K562 (cell line): Measurements from ENCODE around the gene FOXN1. TPM values are rescaled to one million over a fixed set of nuclear protein-coding genes. Genes with fewer than 3 reads are reported as not detected.

Source experiments
- ATAC-seq: fragments of 200-7000 bp; cut with Tn5 transposase; 3 replicates; pipeline ENCODE4 v1.9.1; 2020; ENCODE audit warnings: moderate library complexity
- BruUV-seq: library from RNA; stranded (reverse); fragments of 400-500 nt; replicated peaks from 2 replicates; lab custom pipeline; 2021; lab: Mats Ljungman, UMichigan
- CTCF ChIA-PET: fragments of 300-600 bp; formaldehyde crosslinking; extraction: SDS; loops from one replicate; lab custom pipeline; 2021; ENCODE audit warnings: low intra/inter-chr PET ratio; lab: Yijun Ruan, JAX
- POLR2A ChIA-PET: fragments of 300-600, 350-650 bp; sonication (Branson Sonifier 250); formaldehyde crosslinking; extraction: SDS; loops from one replicate; lab custom pipeline; 2021; ENCODE audit warnings: antibody characterized with exemption, inconsistent platforms; lab: Yijun Ruan, JAX
- DNase-seq, 4 experiments: peaks; one replicate each; pipeline versions ENCODE4 v3.0.0 to v3.0.0-alpha.2; 2011 to 2018; ENCODE audit warnings: low spot score in 3 of 4, mixed read lengths in 3 of 4; ENCODE audit errors: extremely low read depth in 1 of 4
- FAIRE-seq: peaks from 2 replicates; lab custom pipeline; 2011; peaks lifted over from hg19 to GRCh38; lab: Jason Lieb, UNC
- H2AFZ ChIP-seq: 2 replicates; pipeline ENCODE4 v1.6.0; 2011; ENCODE audit warnings: low read depth, low read length, control low read depth, inconsistent platforms
- H3K27ac ChIP-seq: fragments of 200-600 bp; 3 replicates; pipeline ENCODE4 v1.8.0; 2011; ENCODE audit warnings: low read depth, mild to moderate bottlenecking, control low read depth, inconsistent platforms, low read length, moderate library complexity, mixed read lengths; ENCODE audit errors: extremely low read depth
- H3K27me3 ChIP-seq, 2 experiments: fragments of 300-600 bp in 1 of 2; 2 replicates in 1 of 2; 3 replicates in 1 of 2; pipeline versions ENCODE4 v1.6.0 to v1.8.0; 2011; ENCODE audit warnings: inconsistent platforms in 2 of 2, low read length in 2 of 2, mild to moderate bottlenecking in 1 of 2, mixed read lengths in 1 of 2, moderate library complexity in 1 of 2; ENCODE audit not compliant: control insufficient read depth in 2 of 2, insufficient read depth in 2 of 2
- H3K36me3 ChIP-seq: fragments of 300-600 bp; 3 replicates; pipeline ENCODE4 v1.8.0; 2011; ENCODE audit warnings: mild to moderate bottlenecking, low read length, inconsistent platforms; ENCODE audit not compliant: control insufficient read depth, insufficient read depth
- H3K4me1 ChIP-seq, 2 experiments: fragments of 200-600 bp in 1 of 2; replicated peaks in 1 of 2; 2 replicates in 1 of 2; 3 replicates in 1 of 2; pipeline versions ENCODE4 v1.5.1 to v1.8.0; 2011; ENCODE audit warnings: inconsistent platforms in 2 of 2, low read length in 2 of 2, mild to moderate bottlenecking in 1 of 2, mixed read lengths in 1 of 2, moderate library complexity in 1 of 2; ENCODE audit not compliant: control insufficient read depth in 2 of 2, insufficient read depth in 2 of 2
- H3K4me2 ChIP-seq: 2 replicates; pipeline ENCODE4 v1.6.1; 2011; ENCODE audit warnings: low read length, control low read depth, inconsistent platforms, mixed read lengths; ENCODE audit not compliant: insufficient read depth
- H3K4me3 ChIP-seq: fragments of 200-600 bp; sonication (generic), shearing (Covaris generic); 2 replicates; pipeline ENCODE4 v1.5.1; 2016; ENCODE audit warnings: control low read depth, inconsistent platforms
- H3K79me2 ChIP-seq: fragments of 200-600 bp; 3 replicates; pipeline ENCODE4 v1.8.0; 2011; ENCODE audit warnings: low read length, inconsistent platforms; ENCODE audit not compliant: control insufficient read depth, insufficient read depth
- H3K9ac ChIP-seq, 2 experiments: 2 replicates each; pipeline versions ENCODE4 v1.6.0 to v1.6.1; 2011; ENCODE audit warnings: low read depth in 2 of 2, low read length in 2 of 2, control low read depth in 1 of 2, inconsistent platforms in 1 of 2, mild to moderate bottlenecking in 1 of 2, mixed read lengths in 1 of 2; ENCODE audit not compliant: insufficient read depth in 1 of 2
- H3K9me1 ChIP-seq: one replicate; pipeline ENCODE4 v1.6.0; 2011; ENCODE audit warnings: inconsistent platforms, mild to moderate bottlenecking, low read length, moderate library complexity; ENCODE audit not compliant: control insufficient read depth, insufficient read depth
- H3K9me3 ChIP-seq: replicated peaks from 2 replicates; pipeline ENCODE4 v1.5.1; 2011; ENCODE audit warnings: low read depth, low read length, inconsistent platforms; ENCODE audit not compliant: control insufficient read depth, insufficient read depth
- H4K20me1 ChIP-seq: replicated peaks from 2 replicates; pipeline ENCODE4 v1.6.1; 2011; ENCODE audit warnings: low read length, inconsistent platforms, mixed read lengths; ENCODE audit not compliant: control insufficient read depth, insufficient read depth
- ARNT ChIP-seq, 2 experiments: fragments of 450-650 bp; IDR thresholded peaks; 2 replicates each; pipeline ENCODE4 v1.6.1; 2016; ENCODE audit warnings: mild to moderate bottlenecking in 1 of 2
- CBX1 ChIP-seq: sonication (generic); IDR thresholded peaks from 2 replicates; pipeline ENCODE4 v1.6.1; 2016; ENCODE audit warnings: antibody characterized with exemption, low read depth, mild to moderate bottlenecking
- CC2D1A ChIP-seq: fragments of 450-650 bp; IDR thresholded peaks from 2 replicates; pipeline ENCODE4 v1.6.1; 2017; ENCODE audit warnings: mild to moderate bottlenecking
- GTF2F1 ChIP-seq: IDR thresholded peaks from 2 replicates; pipeline ENCODE4 v1.6.1; 2011; ENCODE audit warnings: low read depth, low read length, improper control_type of control experiment
- SAFB ChIP-seq: fragments of 200-400 bp; formaldehyde crosslinking; IDR thresholded peaks from 2 replicates; pipeline ENCODE4 v1.6.1; 2017; ENCODE audit warnings: low read depth, low read length, borderline replicate concordance
- SP1 ChIP-seq: sonication (generic); formaldehyde crosslinking; IDR thresholded peaks from 2 replicates; pipeline ENCODE4 v1.8.1; 2022; ENCODE audit warnings: mild to moderate bottlenecking, missing genetic modification reagents
- ZFP30 ChIP-seq: fragments of 250-450 bp; sonication (Bioruptor Pico); IDR thresholded peaks from 2 replicates; pipeline ENCODE4 v1.8.0; 2022; ENCODE audit warnings: moderate library complexity, mild to moderate bottlenecking, inconsistent platforms, borderline replicate concordance
- ZNF121 ChIP-seq: sonication (generic); formaldehyde crosslinking; conservative IDR thresholded peaks from 2 replicates; pipeline ENCODE4 v1.8.0; 2022; ENCODE audit warnings: missing genetic modification reagents
- ZNF263 ChIP-seq: sonication (generic); formaldehyde crosslinking; IDR thresholded peaks from 2 replicates; pipeline ENCODE4 v1.8.0; 2022; ENCODE audit warnings: mild to moderate bottlenecking, missing genetic modification reagents, borderline replicate concordance
- ZNF347 ChIP-seq: fragments of 450-650 bp; formaldehyde crosslinking; IDR thresholded peaks from 2 replicates; pipeline ENCODE4 v1.4.0; 2020; ENCODE audit warnings: low read depth, mild to moderate bottlenecking, moderate library complexity
- ZNF561 ChIP-seq: fragments of 450-650 bp; formaldehyde crosslinking; conservative IDR thresholded peaks from 2 replicates; pipeline ENCODE4 v1.4.0; 2020; ENCODE audit warnings: mild to moderate bottlenecking, moderate library complexity
- WGBS: fragments of 100-300 bp; shearing (Covaris generic); methylation state at CpG from one replicate; pipeline ENCODE4 v1.1.6; 2016; ENCODE audit warnings: low coverage, mixed read lengths; ENCODE audit not compliant: insufficient coverage; ENCODE audit errors: missing lambda C conversion rate; 5-methylcytosine and 5-hydroxymethylcytosine counted together
- in situ Hi-C: fragments of 300-500 bp; cut with MboI; formaldehyde crosslinking; loops from 4 replicates; pipeline ENCODE4 v1.15.0; 2018; ENCODE audit warnings: inconsistent platforms, mixed read lengths
- intact Hi-C: fragments of 100-400 bp; cut with micrococcal nuclease; formaldehyde crosslinking; loops from 2 replicates; pipeline ENCODE4 v1.14.2; 2022
- polyA plus RNA-seq, 8 experiments: library from polyadenylated mRNA; depleted of rRNA in 4 of 8; stranded (reverse) in 5 of 8; unstranded in 3 of 8; fragments of >200 nt; fragmentation: Nextera tagmentation in 2 of 8; fragmentation: Illumina TruSeq in 1 of 8; extraction: Ambion mirVana in 2 of 8; extraction: Trizol in 1 of 8; gene quantifications; 2 replicates each; pipeline versions ENCODE4 v1.2.1 to v1.2.3, GENCODE V29; 2011 to 2014; ENCODE audit warnings: inconsistent platforms in 1 of 8, missing spikeins in 1 of 8
- total RNA-seq, 7 experiments: library from RNA; depleted of rRNA in 6 of 7; stranded (reverse); fragments of >200 nt in 6 of 7; fragmentation: Illumina TruSeq in 2 of 7; extraction: Trizol in 2 of 7; gene quantifications; 2 replicates each; pipeline versions ENCODE4 v1.2.1 to v1.2.3, GENCODE V29; 2011 to 2021; ENCODE audit warnings: low replicate concordance in 1 of 7
- TF ChIP-seq, protein P1 (sequence below): fragments of 250-450 bp; sonication (Bioruptor Pico); IDR thresholded peaks from 2 replicates; pipeline ENCODE4 v1.8.0; 2021; ENCODE audit warnings: moderate library complexity, mild to moderate bottlenecking, inconsistent platforms
- TF ChIP-seq, protein P2 (sequence below): fragments of 150-350 bp; IDR thresholded peaks from 2 replicates; pipeline ENCODE4 v1.6.1; 2014; ENCODE audit warnings: low read depth, mild to moderate bottlenecking, low read length, borderline replicate concordance
- TF ChIP-seq, protein P3 (sequence below): sonication (generic); formaldehyde crosslinking; IDR thresholded peaks from 2 replicates; pipeline ENCODE4 v1.9.0; 2022; ENCODE audit warnings: mild to moderate bottlenecking, missing genetic modification reagents
- TF ChIP-seq, protein P4 (sequence below): conservative IDR thresholded peaks from 2 replicates; pipeline ENCODE4 v1.6.1; 2011; ENCODE audit warnings: low read depth, mild to moderate bottlenecking, low read length; ENCODE audit not compliant: control insufficient read depth

Gene FOXN1
- total and polyA plus RNA-seq, 9 of the 15 experiments (the other 6 are each of a cell fraction or from before 2014, with no cell fraction given): not detected

DNA sequence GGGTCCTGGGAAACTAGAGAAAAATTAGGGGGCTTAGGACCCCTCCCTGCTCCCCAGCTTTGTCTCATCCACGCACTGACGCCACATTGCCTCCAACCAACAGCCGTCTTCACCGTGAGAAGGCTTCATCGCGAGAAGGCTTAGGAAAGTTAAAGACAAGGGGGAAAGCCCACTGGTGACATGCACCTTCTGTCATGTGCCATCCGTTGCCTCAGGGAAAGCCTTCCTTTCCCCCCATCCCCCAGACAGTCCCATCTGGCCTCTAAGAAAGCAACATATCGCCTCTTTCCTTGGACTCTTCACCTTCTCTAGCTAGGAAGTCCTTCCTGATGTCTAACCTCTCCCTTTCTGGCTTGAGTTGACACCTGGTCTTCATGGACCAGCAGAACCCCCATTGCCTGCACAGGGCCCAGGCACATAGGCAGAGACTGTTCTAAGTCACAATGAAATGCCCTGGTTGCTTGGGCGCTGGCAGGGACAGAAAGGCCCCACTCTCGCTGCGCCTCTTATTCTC, 2.1 kb downstream of the FOXN1 start (continued):
- no peak for TF ChIP-seq ZNF347 (CRISPR knock-in tag)
- TF ChIP-seq CBX1: no peak
- no peak for TF ChIP-seq SP1 (CRISPR knock-in tag)
- TF ChIP-seq CC2D1A: no peak
- no peak for TF ChIP-seq SAFB
- no peak for TF ChIP-seq ZNF121 (CRISPR knock-in tag)

DNA sequence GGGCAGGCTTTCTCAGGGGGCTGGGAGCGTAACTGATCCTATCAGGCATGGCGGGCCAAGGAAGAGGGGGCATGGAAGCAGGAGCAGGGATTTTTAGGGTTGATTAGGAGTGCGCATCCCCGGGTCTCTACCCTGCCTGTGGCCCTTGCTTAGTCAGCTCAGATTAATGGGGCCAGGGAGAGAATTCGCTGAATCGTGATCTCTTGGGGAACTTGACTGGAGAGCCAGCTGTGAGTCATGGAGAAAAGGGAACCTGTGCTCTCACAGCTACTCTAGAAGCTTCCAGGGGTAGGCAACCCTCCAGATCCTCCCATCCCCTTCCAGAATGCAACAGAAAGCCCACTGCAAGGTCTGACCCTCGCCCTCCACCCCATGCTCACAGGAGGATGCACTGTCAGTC, 3.6 kb downstream of the FOXN1 start:
- ChIA-PET POLR2A (interaction anchor here (2.3 kb wide), 1 partner anchor 11 kb away, joined by 7 read pairs; no protein-coding TSS in a partner anchor), CTCF (no interaction called here)
- peaks cover 31 to 76% of the 10 kb centered on the region in 2 experiments for H3K27me3 ChIP-seq
- in situ Hi-C loops: no loop called here
- no peak overlapping the region for H3K4me3 ChIP-seq
- no peak overlapping the region for H3K4me2 ChIP-seq
- no peaks in the 10 kb centered on the region for H3K79me2 ChIP-seq
- no peak overlapping the region for H3K27ac ChIP-seq
- no peak overlapping the region for H3K9ac ChIP-seq
- BruUV-seq: no TSS peak
- intact Hi-C loops: loop anchor here (5.0 kb wide), 1 partner anchor 38 kb away; no protein-coding TSS in a partner anchor
- H2AFZ ChIP-seq: no peak overlapping the region
- no peaks in the 10 kb centered on the region for H3K9me3 ChIP-seq
- H3K4me1 ChIP-seq: peaks cover 0 to 20% of the 10 kb centered on the region in 2 experiments; a peak in 2 of 5 replicates
- ATAC-seq: no peak
- H3K36me3 ChIP-seq: no peaks in the 10 kb centered on the region
- no peak for FAIRE-seq
- H4K20me1 ChIP-seq: peaks cover 15% of the 10 kb centered on the region
- no peaks in the 10 kb centered on the region for H3K9me1 ChIP-seq
- 0% methylated on average over 7 of the region's 7 CpGs for WGBS
- DNase-seq: no peak
- TF ChIP-seq, protein P1, sequence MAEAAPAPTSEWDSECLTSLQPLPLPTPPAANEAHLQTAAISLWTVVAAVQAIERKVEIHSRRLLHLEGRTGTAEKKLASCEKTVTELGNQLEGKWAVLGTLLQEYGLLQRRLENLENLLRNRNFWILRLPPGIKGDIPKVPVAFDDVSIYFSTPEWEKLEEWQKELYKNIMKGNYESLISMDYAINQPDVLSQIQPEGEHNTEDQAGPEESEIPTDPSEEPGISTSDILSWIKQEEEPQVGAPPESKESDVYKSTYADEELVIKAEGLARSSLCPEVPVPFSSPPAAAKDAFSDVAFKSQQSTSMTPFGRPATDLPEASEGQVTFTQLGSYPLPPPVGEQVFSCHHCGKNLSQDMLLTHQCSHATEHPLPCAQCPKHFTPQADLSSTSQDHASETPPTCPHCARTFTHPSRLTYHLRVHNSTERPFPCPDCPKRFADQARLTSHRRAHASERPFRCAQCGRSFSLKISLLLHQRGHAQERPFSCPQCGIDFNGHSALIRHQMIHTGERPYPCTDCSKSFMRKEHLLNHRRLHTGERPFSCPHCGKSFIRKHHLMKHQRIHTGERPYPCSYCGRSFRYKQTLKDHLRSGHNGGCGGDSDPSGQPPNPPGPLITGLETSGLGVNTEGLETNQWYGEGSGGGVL (CRISPR knock-in tag): no peak
- TF ChIP-seq, protein P2, sequence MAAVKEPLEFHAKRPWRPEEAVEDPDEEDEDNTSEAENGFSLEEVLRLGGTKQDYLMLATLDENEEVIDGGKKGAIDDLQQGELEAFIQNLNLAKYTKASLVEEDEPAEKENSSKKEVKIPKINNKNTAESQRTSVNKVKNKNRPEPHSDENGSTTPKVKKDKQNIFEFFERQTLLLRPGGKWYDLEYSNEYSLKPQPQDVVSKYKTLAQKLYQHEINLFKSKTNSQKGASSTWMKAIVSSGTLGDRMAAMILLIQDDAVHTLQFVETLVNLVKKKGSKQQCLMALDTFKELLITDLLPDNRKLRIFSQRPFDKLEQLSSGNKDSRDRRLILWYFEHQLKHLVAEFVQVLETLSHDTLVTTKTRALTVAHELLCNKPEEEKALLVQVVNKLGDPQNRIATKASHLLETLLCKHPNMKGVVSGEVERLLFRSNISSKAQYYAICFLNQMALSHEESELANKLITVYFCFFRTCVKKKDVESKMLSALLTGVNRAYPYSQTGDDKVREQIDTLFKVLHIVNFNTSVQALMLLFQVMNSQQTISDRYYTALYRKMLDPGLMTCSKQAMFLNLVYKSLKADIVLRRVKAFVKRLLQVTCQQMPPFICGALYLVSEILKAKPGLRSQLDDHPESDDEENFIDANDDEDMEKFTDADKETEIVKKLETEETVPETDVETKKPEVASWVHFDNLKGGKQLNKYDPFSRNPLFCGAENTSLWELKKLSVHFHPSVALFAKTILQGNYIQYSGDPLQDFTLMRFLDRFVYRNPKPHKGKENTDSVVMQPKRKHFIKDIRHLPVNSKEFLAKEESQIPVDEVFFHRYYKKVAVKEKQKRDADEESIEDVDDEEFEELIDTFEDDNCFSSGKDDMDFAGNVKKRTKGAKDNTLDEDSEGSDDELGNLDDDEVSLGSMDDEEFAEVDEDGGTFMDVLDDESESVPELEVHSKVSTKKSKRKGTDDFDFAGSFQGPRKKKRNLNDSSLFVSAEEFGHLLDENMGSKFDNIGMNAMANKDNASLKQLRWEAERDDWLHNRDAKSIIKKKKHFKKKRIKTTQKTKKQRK: no peak
- TF ChIP-seq, protein P3, sequence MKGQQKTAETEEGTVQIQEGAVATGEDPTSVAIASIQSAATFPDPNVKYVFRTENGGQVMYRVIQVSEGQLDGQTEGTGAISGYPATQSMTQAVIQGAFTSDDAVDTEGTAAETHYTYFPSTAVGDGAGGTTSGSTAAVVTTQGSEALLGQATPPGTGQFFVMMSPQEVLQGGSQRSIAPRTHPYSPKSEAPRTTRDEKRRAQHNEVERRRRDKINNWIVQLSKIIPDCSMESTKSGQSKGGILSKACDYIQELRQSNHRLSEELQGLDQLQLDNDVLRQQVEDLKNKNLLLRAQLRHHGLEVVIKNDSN (CRISPR knock-in tag): no peak
- no peak for TF ChIP-seq ARNT (IDR thresholded peaks at IDR 0.05)
- TF ChIP-seq GTF2F1: no peak
- TF ChIP-seq ZNF561 (CRISPR knock-in tag): no peak
- TF ChIP-seq, protein P4, sequence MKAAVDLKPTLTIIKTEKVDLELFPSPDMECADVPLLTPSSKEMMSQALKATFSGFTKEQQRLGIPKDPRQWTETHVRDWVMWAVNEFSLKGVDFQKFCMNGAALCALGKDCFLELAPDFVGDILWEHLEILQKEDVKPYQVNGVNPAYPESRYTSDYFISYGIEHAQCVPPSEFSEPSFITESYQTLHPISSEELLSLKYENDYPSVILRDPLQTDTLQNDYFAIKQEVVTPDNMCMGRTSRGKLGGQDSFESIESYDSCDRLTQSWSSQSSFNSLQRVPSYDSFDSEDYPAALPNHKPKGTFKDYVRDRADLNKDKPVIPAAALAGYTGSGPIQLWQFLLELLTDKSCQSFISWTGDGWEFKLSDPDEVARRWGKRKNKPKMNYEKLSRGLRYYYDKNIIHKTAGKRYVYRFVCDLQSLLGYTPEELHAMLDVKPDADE: no peak
- no peak for TF ChIP-seq ZFP30 (CRISPR knock-in tag)
- TF ChIP-seq ZNF263 (CRISPR knock-in tag): no peak
